ENCODE results near the gene CEBPG. TPM values are rescaled to one million over a fixed set of nuclear protein-coding genes. Genes with fewer than 3 reads are reported as not detected.

CEBPG gene
- total and polyA plus RNA-seq, 5 donors = 12.7 to 18.3 (median 15.5) TPM

- intact Hi-C loops (cut with DNase I) = loop anchor here in 1 of 4 donors (5.0 kb wide), 1 partner anchor 173 kb away; no protein-coding TSS in a partner anchor
- DNase-seq = peak in 2 of 3 donors; percentile 38 to 46
Measured at GRCh38 chr19:33409906-33410685, 36.6 kb downstream of the CEBPG start.

DNA sequence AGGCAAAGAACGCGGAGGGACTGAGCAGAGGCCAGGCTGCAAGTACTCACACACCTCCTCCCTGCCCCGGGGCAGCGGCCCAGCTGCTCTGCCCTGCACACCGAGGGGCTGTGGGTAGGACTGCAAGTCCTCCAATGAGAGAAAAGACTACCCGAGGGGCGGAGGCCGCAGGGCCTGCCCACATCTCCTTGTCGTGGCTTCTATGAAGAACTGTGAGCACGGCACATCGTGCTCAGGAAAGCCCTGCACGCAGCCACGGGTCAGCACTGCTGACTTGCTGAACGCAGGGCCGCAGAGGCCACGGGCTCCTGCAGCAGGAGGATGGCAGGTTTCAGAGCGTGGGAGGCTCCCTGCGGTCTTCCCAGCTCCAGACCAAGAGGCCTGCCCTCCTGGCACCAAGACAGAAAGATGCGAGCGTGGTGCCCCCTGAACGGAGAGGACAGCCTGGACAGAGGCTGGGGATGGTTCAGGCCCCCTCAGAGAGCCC lies 37.4 kb downstream of the CEBPG start:
- Histone ChIP-seq H3K27me3 (ENCODE audit: control insufficient read depth, insufficient read depth) (no peaks in the 10 kb centered on the region), H3K9me3 (ENCODE audit: control insufficient read depth, low read length) (no peaks in the 10 kb centered on the region), H3K4me3 (ENCODE audit: low read length) (no peak overlapping the region), H3K4me1 (ENCODE audit: control insufficient read depth, insufficient read depth, low read length) (no peaks in the 10 kb centered on the region), H3K27ac (ENCODE audit: low read length) (no peak overlapping the region)
- DNase-seq (peak in 2 of 3 donors; percentile 29 to 38), ATAC-seq (no peak)
- WGBS = 84% methylated on average over 21 of the region's 21 CpGs
- intact Hi-C loops (cut with DNase I) = no loop called here

More at GRCh38 chr19:33409906-33410685, 36.6 kb downstream of the CEBPG start:
- no peaks in the 10 kb centered on the region for H3K9me3 ChIP-seq (ENCODE audit: control insufficient read depth, low read length)
- WGBS = 94% methylated on average over 27 of the region's 27 CpGs
- H3K4me1 ChIP-seq (ENCODE audit: control insufficient read depth, insufficient read depth, low read length) = no peaks in the 10 kb centered on the region
- H3K27me3 ChIP-seq (ENCODE audit: control insufficient read depth, insufficient read depth) = no peaks in the 10 kb centered on the region
- no peak overlapping the region for H3K4me3 ChIP-seq (ENCODE audit: low read length)
- ATAC-seq = no peak
- no peak overlapping the region for H3K27ac ChIP-seq (ENCODE audit: low read length)

DNA sequence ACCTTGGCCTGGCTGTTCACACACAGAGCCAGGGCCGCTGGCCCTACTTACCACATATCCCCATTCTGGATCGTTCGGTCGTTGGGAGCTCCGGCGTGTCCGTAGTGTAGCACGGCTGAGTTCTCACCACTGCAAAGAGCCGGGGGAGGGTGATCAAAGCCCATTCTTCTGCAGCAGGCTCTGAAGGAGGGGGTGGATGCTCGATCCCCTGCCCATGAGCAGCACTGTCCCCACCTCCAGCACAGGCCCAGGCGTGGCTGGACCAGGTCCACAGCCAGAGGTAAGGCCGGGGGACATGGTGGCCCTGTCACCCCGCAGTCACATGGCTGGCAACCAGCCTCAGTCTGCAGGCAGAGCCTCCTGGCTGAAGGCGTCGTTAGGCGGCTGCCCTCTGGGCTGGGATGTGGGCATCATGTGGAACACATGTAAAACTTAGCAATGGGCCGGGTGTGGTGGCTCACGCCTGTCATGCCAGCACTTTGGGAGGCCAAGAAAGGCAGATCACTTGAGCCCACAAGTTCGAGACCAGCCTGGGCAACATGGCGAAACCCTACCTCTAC lies 38.2 kb downstream of the CEBPG start:
- DNase-seq (peak in 2 of 3 donors; percentile 22 to 46), ATAC-seq (no peak)
- intact Hi-C loops (cut with DNase I) = no loop called here
- Histone ChIP-seq H3K4me3 (ENCODE audit: low read length) (no peak overlapping the region), H3K27me3 (ENCODE audit: control insufficient read depth, insufficient read depth) (no peaks in the 10 kb centered on the region), H3K9me3 (ENCODE audit: control insufficient read depth, low read length) (no peaks in the 10 kb centered on the region), H3K4me1 (ENCODE audit: control insufficient read depth, insufficient read depth, low read length) (no peaks in the 10 kb centered on the region), H3K27ac (ENCODE audit: low read length) (no peak overlapping the region)
- WGBS = 88% methylated on average over 20 of the region's 20 CpGs

- Histone ChIP-seq H3K27me3 (ENCODE audit: control insufficient read depth, insufficient read depth) (no peaks in the 10 kb centered on the region), H3K27ac (ENCODE audit: low read length) (no peak overlapping the region), H3K9me3 (ENCODE audit: control insufficient read depth, low read length) (no peaks in the 10 kb centered on the region), H3K4me1 (ENCODE audit: control insufficient read depth, insufficient read depth, low read length) (no peaks in the 10 kb centered on the region), H3K4me3 (ENCODE audit: low read length) (no peak overlapping the region)
- ATAC-seq = no peak
- 86% methylated on average over 18 of the region's 18 CpGs for WGBS
- intact Hi-C loops (cut with DNase I) = no loop called here
- peak in 2 of 3 donors; percentile 32 to 33 for DNase-seq
Measured at GRCh38 chr19:33412601-33413425, 39.3 kb downstream of the CEBPG start.

GRCh38 chr19:33413426-33413725 lies 39.9 kb downstream of the CEBPG start:
- DNase-seq (peak in 2 of 3 donors; percentile 30 to 60), ATAC-seq (no peak)
- WGBS = 97% methylated on average over 13 of the region's 13 CpGs
- Histone ChIP-seq H3K9me3 (ENCODE audit: control insufficient read depth, low read length) (no peaks in the 10 kb centered on the region), H3K27me3 (ENCODE audit: control insufficient read depth, insufficient read depth) (no peaks in the 10 kb centered on the region), H3K4me1 (ENCODE audit: control insufficient read depth, insufficient read depth, low read length) (no peaks in the 10 kb centered on the region), H3K4me3 (ENCODE audit: low read length) (no peak overlapping the region), H3K27ac (ENCODE audit: low read length) (no peak overlapping the region)
- intact Hi-C loops (cut with DNase I) = no loop called here

DNA sequence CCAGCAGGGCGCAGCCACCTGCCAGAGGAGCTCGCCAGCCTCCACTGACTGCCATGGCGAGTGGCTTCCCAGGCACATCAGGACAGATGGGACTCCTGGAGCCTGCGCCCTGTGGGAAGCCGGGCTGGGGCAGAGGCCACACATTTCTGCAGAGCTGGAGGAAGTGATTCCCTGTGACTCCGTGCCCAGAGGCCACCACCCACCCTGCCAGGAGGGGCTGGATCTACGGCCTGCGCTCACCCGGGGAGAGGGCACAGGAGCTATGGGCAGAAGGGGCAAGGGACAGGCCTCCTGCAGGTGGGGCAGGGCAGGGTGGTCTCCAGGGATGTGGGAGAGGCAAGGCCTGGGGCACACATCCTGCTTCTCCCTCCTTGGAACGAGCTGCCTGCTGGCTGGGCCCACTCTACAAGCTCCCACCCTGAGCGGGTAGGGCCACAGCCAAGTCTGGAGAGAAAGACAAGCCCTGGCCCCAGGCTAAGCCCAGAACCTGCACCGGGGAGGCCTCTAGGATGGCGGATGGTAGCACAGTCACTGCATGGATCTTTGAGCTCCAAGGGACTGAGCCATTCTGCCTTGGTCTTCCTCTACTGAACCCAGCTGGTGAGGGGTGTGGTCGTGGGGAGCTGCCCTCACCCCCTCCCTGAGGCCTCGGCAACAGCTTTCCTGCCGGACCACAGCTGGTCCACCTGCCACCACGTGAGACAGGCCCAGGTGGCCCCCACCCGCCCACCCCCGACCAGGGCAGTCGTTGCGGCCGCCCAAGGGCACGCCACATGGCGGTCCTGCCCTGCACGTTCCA lies 40.6 kb downstream of the CEBPG start:
- ATAC-seq (no peak), DNase-seq (peak in 2 of 3 donors; percentile 19 to 28)
- Histone ChIP-seq H3K4me1 (ENCODE audit: control insufficient read depth, insufficient read depth, low read length) (no peaks in the 10 kb centered on the region), H3K27me3 (ENCODE audit: control insufficient read depth, insufficient read depth) (no peaks in the 10 kb centered on the region), H3K4me3 (ENCODE audit: low read length) (no peak overlapping the region), H3K27ac (ENCODE audit: low read length) (no peak overlapping the region), H3K9me3 (ENCODE audit: control insufficient read depth, low read length) (no peaks in the 10 kb centered on the region)
- WGBS = 91% methylated on average over 25 of the region's 25 CpGs
- intact Hi-C loops (cut with DNase I) = no loop called here

GRCh38 chr19:33414667-33415605 lies 41.4 kb downstream of the CEBPG start:
- ATAC-seq (no peak), DNase-seq (peak in 2 of 3 donors; percentile 38 to 40)
- H3K4me1 ChIP-seq (ENCODE audit: control insufficient read depth, insufficient read depth, low read length) = no peaks in the 10 kb centered on the region
- intact Hi-C loops (cut with DNase I) = loop anchor here in 2 of 4 donors (5.0 kb wide), 1 partner anchor 357 kb away; no protein-coding TSS in a partner anchor
- H3K4me3 ChIP-seq (ENCODE audit: low read length) = no peak overlapping the region
- H3K27ac ChIP-seq (ENCODE audit: low read length) = no peak overlapping the region
- H3K9me3 ChIP-seq (ENCODE audit: control insufficient read depth, low read length) = no peaks in the 10 kb centered on the region
- H3K27me3 ChIP-seq (ENCODE audit: control insufficient read depth, insufficient read depth) = no peaks in the 10 kb centered on the region
- 90% methylated on average over 32 of the region's 32 CpGs for WGBS

DNA sequence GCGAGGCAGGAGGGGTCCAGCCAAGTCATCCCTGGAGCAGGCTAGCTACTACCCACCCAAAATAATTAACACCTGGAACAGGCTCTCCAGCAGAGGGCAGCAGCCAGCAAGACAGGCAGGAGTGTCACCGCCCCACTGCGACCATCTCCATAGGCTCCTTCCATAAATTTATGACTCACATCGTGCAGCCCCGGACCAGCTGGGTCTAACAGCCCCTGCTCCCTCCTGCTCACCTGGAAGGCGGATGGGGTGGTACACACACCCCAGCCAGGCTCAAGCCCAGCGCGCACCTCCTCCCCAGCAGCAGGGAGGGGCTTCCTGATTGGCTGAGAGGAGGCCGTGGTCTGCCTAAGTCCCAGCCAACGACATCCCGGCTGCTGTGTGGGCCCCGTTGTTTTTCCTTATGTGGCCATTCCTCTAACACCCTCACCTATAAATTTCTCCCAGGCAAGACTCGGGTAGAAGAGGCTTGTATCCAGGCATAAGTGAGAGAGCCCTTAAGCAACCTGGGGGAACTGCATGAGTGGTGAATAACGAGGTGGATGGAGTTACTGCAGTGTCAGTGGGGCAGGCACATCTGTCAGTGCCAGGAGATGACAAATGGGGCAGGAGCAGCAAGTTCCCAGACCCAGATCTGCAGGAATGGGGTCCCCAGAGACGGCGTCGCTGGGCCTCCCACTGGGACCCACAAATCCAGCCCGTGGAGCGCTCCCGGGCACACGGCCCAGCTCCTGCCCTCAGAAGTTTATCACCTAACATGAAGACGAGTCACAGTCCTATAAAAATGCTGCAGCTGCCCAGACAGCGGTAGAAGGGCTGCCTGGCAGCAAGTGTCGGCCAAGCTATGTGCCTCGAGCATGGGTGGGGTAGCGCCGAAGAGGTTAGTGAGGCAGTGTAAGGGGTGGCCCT lies 43.1 kb downstream of the CEBPG start:
- intact Hi-C loops (cut with DNase I) = loop anchor here in 2 of 4 donors (5.0 kb wide), 1 partner anchor 356 kb away; no protein-coding TSS in a partner anchor
- Histone ChIP-seq H3K9me3 (ENCODE audit: control insufficient read depth, low read length) (no peaks in the 10 kb centered on the region), H3K4me3 (ENCODE audit: low read length) (no peak overlapping the region), H3K4me1 (ENCODE audit: control insufficient read depth, insufficient read depth, low read length) (no peaks in the 10 kb centered on the region), H3K27ac (ENCODE audit: low read length) (no peak overlapping the region), H3K27me3 (ENCODE audit: control insufficient read depth, insufficient read depth) (no peaks in the 10 kb centered on the region)
- peak; percentile 58 to 83 (median 81) for DNase-seq
- peak; percentile 4 to 60 for ATAC-seq
- 42% methylated on average over 27 of the region's 27 CpGs for WGBS

DNA sequence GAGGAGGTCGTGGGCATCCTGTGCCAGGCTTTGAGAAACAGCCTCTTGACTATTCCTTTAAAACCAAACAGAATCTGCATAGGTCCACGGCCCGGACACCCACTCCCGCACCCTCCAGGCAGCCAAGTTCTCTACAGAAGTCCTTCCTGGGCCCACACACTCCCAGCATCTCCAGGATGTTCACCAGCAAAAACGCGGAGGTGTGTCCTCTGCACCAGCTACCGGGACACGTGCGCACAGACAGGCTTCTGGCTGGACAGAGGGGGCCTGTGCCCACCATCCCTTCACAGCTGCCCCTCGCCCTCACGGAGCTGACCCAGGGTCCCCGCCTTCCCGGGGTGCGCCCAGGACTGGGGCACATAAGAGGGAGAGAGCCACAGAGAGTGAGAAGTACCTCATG lies 44.2 kb downstream of the CEBPG start:
- WGBS = 92% methylated on average over 14 of the region's 14 CpGs
- Histone ChIP-seq H3K4me3 (ENCODE audit: low read length) (no peak overlapping the region), H3K27me3 (ENCODE audit: control insufficient read depth, insufficient read depth) (no peaks in the 10 kb centered on the region), H3K4me1 (ENCODE audit: control insufficient read depth, insufficient read depth, low read length) (no peaks in the 10 kb centered on the region), H3K27ac (ENCODE audit: low read length) (no peak overlapping the region), H3K9me3 (ENCODE audit: control insufficient read depth, low read length) (no peaks in the 10 kb centered on the region)
- intact Hi-C loops (cut with DNase I) = loop anchor here in 2 of 4 donors (5.0 kb wide), 1 partner anchor 355 kb away; no protein-coding TSS in a partner anchor
- DNase-seq (peak in 2 of 3 donors; percentile 15 to 36), ATAC-seq (no peak)

Data from right cardiac atrium (tissue), 5 donors.